GM06990 (cell line): Measurements from ENCODE around the gene GKN1.

Source experiments
- DNase-seq: peaks from one replicate; pipeline ENCODE4 v3.0.0-alpha.2; 2011; ENCODE audit not compliant: insufficient read length; ENCODE audit errors: extremely low read depth
- H3K27me3 ChIP-seq: replicated peaks from 2 replicates; pipeline ENCODE4 v1.6.0; 2011; ENCODE audit warnings: low read length; ENCODE audit not compliant: control insufficient read depth, insufficient read depth
- H3K36me3 ChIP-seq: 2 replicates; pipeline ENCODE4 v1.5.1; 2011; ENCODE audit warnings: low read length; ENCODE audit not compliant: control insufficient read depth, insufficient read depth
- H3K4me3 ChIP-seq: replicated peaks from 2 replicates; pipeline ENCODE4 v1.5.1; 2011; ENCODE audit warnings: low read depth, mild to moderate bottlenecking, control low read depth, low read length
- CTCF ChIP-seq: IDR thresholded peaks from 2 replicates; pipeline ENCODE4 v1.5.1; 2011; ENCODE audit warnings: low read length, control low read depth, mild to moderate bottlenecking, inconsistent platforms; ENCODE audit not compliant: insufficient read depth, poor library complexity, severe bottlenecking

The GKN1 gene

GRCh38 chr2:68932402-68932801 lies 42.0 kb upstream of the GKN1 start:
- Histone ChIP-seq H3K4me3 (no peak overlapping the region), H3K36me3 (no peaks in the 10 kb centered on the region), H3K27me3 (peaks cover 3% of the 10 kb centered on the region)
- DNase-seq, result no peak
- no peak for TF ChIP-seq CTCF

GRCh38 chr2:68934021-68934420 lies 40.4 kb upstream of the GKN1 start:
- no peak for DNase-seq
- TF ChIP-seq CTCF, result no peak
- peaks cover 4% of the 10 kb centered on the region for H3K27me3 ChIP-seq
- H3K4me3 ChIP-seq, result no peak overlapping the region
- H3K36me3 ChIP-seq, result no peaks in the 10 kb centered on the region

- no peak for DNase-seq
- no peaks in the 10 kb centered on the region for H3K36me3 ChIP-seq
- H3K4me3 ChIP-seq, result no peak overlapping the region
- peaks cover 4% of the 10 kb centered on the region for H3K27me3 ChIP-seq
- TF ChIP-seq CTCF, result no peak
Measured at GRCh38 chr2:68935471-68935870, 39.0 kb upstream of the GKN1 start.

- no peak for TF ChIP-seq CTCF
Measured at GRCh38 chr2:68936427-68936826, 38.0 kb upstream of the GKN1 start.

GRCh38 chr2:68936889-68937288 lies 37.5 kb upstream of the GKN1 start:
- H3K36me3 ChIP-seq, result no peaks in the 10 kb centered on the region
- no peak for TF ChIP-seq CTCF
- peaks cover 4% of the 10 kb centered on the region for H3K27me3 ChIP-seq
- H3K4me3 ChIP-seq, result no peak overlapping the region
- DNase-seq, result no peak

More at GRCh38 chr2:68936427-68936826, 38.0 kb upstream of the GKN1 start:
- Histone ChIP-seq H3K27me3 (peaks cover 4% of the 10 kb centered on the region), H3K36me3 (no peaks in the 10 kb centered on the region), H3K4me3 (no peak overlapping the region)
- no peak for DNase-seq

GRCh38 chr2:68937346-68938055 lies 36.9 kb upstream of the GKN1 start:
- TF ChIP-seq CTCF, result no peak
- DNase-seq, result no peak
- peaks cover 4% of the 10 kb centered on the region for H3K27me3 ChIP-seq

More at GRCh38 chr2:68937346-68938055, 36.9 kb upstream of the GKN1 start:
- H3K36me3 ChIP-seq, result no peaks in the 10 kb centered on the region
- H3K4me3 ChIP-seq, result no peak overlapping the region
